Transverse colon (tissue), 4 donors: Measurements from ENCODE around the gene BCL2L13. TPM values are rescaled to one million over a fixed set of nuclear protein-coding genes. Genes with fewer than 3 reads are reported as not detected.

Experiments
- DNase-seq: peaks from one replicate; pipeline ENCODE4 v3.0.0-alpha.2; 2019
- H3K27ac ChIP-seq, 4 donors: fragments of 200-600 bp; sonication (generic); 2 replicates each; pipeline ENCODE4 v1.5.1; 2016 to 2018; ENCODE audit warnings: inconsistent platforms in 4 of 4
- H3K27me3 ChIP-seq: fragments of 200-600 bp; sonication (generic); 2 replicates; pipeline ENCODE4 v1.5.1; 2017; ENCODE audit warnings: inconsistent platforms
- H3K36me3 ChIP-seq, 4 donors: fragments of 200-600 bp; sonication (generic); 2 replicates each; pipeline ENCODE4 v1.5.1; 2017 to 2019; ENCODE audit warnings: inconsistent platforms in 4 of 4
- H3K4me1 ChIP-seq, 4 donors: fragments of 200-600 bp; sonication (generic); 2 replicates each; pipeline ENCODE4 v1.5.1; 2017 to 2020; ENCODE audit warnings: inconsistent platforms in 4 of 4
- H3K4me3 ChIP-seq, 4 donors: fragments of 200-600 bp; sonication (generic); 1 replicate in 1 of 4; 2 replicates in 3 of 4; pipeline versions ENCODE4 v1.5.1 to v1.6.1; 2017 to 2019; ENCODE audit warnings: inconsistent platforms in 4 of 4
- H3K9me3 ChIP-seq, 2 donors: fragments of 200-600 bp; sonication (generic); 2 replicates each; pipeline ENCODE4 v1.5.1; 2017 to 2019; ENCODE audit warnings: inconsistent platforms in 2 of 2
- EP300 ChIP-seq: sonication (generic); formaldehyde crosslinking; IDR thresholded peaks from one replicate; pipeline ENCODE4 v1.6.1; 2017; ENCODE audit warnings: antibody characterized with exemption, low read depth
- POLR2A ChIP-seq: fragments of 450-650 bp; IDR thresholded peaks from one replicate; pipeline ENCODE4 v1.6.1; 2016; ENCODE audit warnings: antibody characterized with exemption, mild to moderate bottlenecking, moderate library complexity
- POLR2AphosphoS5 ChIP-seq, 3 donors: sonication (generic); formaldehyde crosslinking; IDR thresholded peaks; one replicate each; pipeline ENCODE4 v1.6.1; 2016; ENCODE audit warnings: antibody characterized with exemption in 3 of 3
- WGBS, 2 donors: methylation state at CpG; one replicate each; pipeline ENCODE4 v1.1.5; 2018; ENCODE audit warnings: low coverage in 1 of 2; 5-methylcytosine and 5-hydroxymethylcytosine counted together
- in situ Hi-C, 4 donors: fragments of 200-750 bp; cut with MboI; loops; one replicate each; pipeline versions ENCODE4 v1.15.0 to v1.15.1; 2017; ENCODE audit warnings: low sequenced_read_pairs in 3 of 4, low pct_ligation_motif_present in 1 of 4, low pct_unique_long_range_greater_than_20kb in 1 of 4
- intact Hi-C: fragments of 100-400 bp; cut with DNase I; formaldehyde crosslinking; loops from one replicate; pipeline ENCODE4 v1.15.1; 2023; ENCODE audit warnings: low total_unique reads
- total RNA-seq, 4 donors: library from RNA; depleted of rRNA; stranded (reverse); fragments of >200 nt; gene quantifications; one replicate each; pipeline ENCODE4 v1.1.0, GENCODE V29; 2016
- TF ChIP-seq, protein P1 (sequence below), 5 experiments: fragments of 200-600 bp in 3 of 5; fragments of 450-650 bp in 2 of 5; sonication (generic) in 3 of 5; IDR thresholded peaks; 1 replicate in 2 of 5; 2 replicates in 3 of 5; pipeline ENCODE4 v1.5.1; 2016 to 2017; ENCODE audit warnings: antibody characterized with exemption in 5 of 5, inconsistent platforms in 3 of 5, mild to moderate bottlenecking in 2 of 5, moderate library complexity in 1 of 5

Gene BCL2L13
- total RNA-seq, 4 donors from 2014 or later = 44.0 to 115 (median 59.6) TPM

DNA sequence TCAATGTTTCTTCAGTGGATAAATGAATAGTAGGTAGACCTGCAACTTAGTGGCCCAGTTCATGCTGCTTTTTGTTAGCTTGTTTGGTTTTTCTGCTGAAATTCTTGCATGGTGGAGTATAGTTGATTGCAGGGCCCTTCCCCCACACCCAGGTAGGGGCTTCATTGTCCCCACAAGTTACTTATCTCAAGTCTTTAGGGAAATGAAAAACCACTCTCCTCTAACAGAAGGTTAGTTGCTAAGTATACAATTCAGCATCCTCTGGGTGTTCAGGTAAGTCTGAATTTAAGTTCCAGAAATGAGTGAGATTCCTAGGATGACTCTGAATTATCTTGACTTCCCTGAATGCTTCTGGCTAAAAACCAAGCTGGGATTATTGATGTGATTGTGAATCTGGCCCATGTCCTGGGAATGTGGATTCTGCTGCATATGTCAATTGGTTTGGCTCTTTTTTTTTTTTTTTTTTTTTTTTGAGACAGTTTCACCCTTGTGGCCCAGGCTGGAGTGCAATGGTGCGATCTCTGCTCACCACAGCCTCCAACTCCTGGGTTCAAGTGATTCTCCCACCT lies 40.3 kb downstream of the BCL2L13 start:
- TF ChIP-seq, protein P1, sequence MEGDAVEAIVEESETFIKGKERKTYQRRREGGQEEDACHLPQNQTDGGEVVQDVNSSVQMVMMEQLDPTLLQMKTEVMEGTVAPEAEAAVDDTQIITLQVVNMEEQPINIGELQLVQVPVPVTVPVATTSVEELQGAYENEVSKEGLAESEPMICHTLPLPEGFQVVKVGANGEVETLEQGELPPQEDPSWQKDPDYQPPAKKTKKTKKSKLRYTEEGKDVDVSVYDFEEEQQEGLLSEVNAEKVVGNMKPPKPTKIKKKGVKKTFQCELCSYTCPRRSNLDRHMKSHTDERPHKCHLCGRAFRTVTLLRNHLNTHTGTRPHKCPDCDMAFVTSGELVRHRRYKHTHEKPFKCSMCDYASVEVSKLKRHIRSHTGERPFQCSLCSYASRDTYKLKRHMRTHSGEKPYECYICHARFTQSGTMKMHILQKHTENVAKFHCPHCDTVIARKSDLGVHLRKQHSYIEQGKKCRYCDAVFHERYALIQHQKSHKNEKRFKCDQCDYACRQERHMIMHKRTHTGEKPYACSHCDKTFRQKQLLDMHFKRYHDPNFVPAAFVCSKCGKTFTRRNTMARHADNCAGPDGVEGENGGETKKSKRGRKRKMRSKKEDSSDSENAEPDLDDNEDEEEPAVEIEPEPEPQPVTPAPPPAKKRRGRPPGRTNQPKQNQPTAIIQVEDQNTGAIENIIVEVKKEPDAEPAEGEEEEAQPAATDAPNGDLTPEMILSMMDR (IDR thresholded peaks at IDR 0.05) = no peak
- no peak for TF ChIP-seq EP300
- no peak for TF ChIP-seq POLR2A
- TF ChIP-seq POLR2AphosphoS5 (IDR thresholded peaks at IDR 0.05) = no peak
- Histone ChIP-seq H3K27ac (no peak overlapping the region), H3K9me3 (no peaks in the 10 kb centered on the region), H3K4me3 (no peak overlapping the region), H3K36me3 (no peaks in the 10 kb centered on the region), H3K4me1 (no peaks in the 10 kb centered on the region), H3K27me3 (no peaks in the 10 kb centered on the region)
- intact Hi-C loops = no loop called here
- in situ Hi-C loops = no loop called here
- DNase-seq = no peak
- WGBS, 2 donors = 100% methylated on average over 1 of the region's 1 CpG; no CpG with 5 or more reads in 1 of the 2 donors

DNA sequence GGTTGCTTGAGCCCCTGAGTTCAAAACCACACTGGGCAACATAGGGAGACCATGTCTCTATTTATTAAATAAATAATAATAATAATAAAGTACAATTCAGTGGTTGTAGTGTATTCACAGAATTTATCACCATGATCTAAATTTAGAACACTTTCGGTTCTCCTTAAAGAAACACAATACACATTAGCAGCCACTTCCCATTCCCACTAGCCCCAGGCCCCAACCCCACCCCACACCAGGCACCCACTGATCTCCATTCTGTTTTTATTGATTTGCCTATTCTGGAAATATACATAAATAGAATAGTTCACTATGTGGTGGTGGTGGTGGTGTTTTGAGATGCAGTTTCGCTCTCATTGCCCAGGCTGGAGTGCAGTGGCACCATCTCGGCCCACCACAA lies 45.7 kb downstream of the BCL2L13 start:
- no peaks in the 10 kb centered on the region for H3K9me3 ChIP-seq
- peaks cover 0 to 18% (median 0%) of the 10 kb centered on the region in 4 donors for H3K36me3 ChIP-seq
- 86 to 89% methylated on average over 1 to 3 of the region's 3 CpGs for WGBS, 2 donors
- H3K27ac ChIP-seq = no peak overlapping the region
- in situ Hi-C loops (no loop called here), intact Hi-C loops (no loop called here)
- TF ChIP-seq, protein P1 (IDR thresholded peaks at IDR 0.05) = no peak
- TF ChIP-seq EP300 (no peak), POLR2AphosphoS5 (IDR thresholded peaks at IDR 0.05) (no peak)
- DNase-seq = no peak
- H3K4me3 ChIP-seq = no peak overlapping the region
- no peaks in the 10 kb centered on the region for H3K4me1 ChIP-seq
- H3K27me3 ChIP-seq = no peaks in the 10 kb centered on the region

DNA sequence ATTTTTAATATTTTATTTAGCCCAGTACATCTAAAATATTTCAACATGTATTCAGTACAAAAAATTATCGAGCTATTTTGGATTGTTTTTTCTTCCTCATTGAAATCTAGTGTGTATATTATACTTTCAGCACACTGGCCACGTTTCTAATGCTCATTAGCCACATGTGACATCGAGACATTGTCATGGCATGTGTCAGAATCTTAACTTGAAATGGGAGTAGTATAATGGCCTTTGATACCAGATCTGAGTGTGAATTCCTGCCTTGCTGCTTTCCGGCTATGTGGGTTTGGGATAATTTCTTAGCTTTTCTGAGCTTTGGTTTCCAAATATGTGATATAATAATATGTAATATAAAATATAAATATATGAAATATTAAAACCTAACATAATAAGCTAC lies 54.3 kb downstream of the BCL2L13 start:
- intact Hi-C loops = no loop called here
- no peaks in the 10 kb centered on the region for H3K36me3 ChIP-seq
- WGBS, 2 donors = 93 to 94% methylated on average over 4 of the region's 4 CpGs
- no peak overlapping the region for H3K4me3 ChIP-seq
- in situ Hi-C loops = no loop called here
- TF ChIP-seq, protein P1 (IDR thresholded peaks at IDR 0.05) = no peak
- no peak for TF ChIP-seq POLR2AphosphoS5 (IDR thresholded peaks at IDR 0.05)
- TF ChIP-seq POLR2A = no peak
- no peak for TF ChIP-seq EP300
- no peaks in the 10 kb centered on the region for H3K4me1 ChIP-seq
- no peak for DNase-seq
- H3K9me3 ChIP-seq = no peaks in the 10 kb centered on the region
- H3K27ac ChIP-seq = no peak overlapping the region
- H3K27me3 ChIP-seq = no peaks in the 10 kb centered on the region

DNA sequence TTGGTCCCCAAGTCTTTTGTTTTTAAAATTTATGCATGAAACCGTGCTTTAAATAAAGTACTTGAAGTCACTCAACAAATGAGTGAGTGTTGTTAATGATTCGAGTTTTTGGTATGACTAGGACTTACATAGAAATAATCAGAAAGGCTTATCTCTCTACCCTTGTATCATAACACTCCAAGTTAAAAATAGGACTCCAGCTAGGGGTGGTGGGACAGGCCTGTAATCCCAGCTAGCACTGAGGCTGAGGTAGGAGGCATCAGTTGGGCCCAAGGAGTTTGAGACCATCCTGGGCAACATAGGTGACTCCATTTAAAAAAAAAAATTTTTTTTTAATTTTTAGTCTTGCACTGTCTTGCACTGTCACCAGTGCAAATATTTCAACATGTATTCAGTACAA lies 55.6 kb downstream of the BCL2L13 start:
- no peaks in the 10 kb centered on the region for H3K9me3 ChIP-seq
- H3K27me3 ChIP-seq = no peaks in the 10 kb centered on the region
- 83 to 100% methylated on average over 2 of the region's 2 CpGs for WGBS, 2 donors
- intact Hi-C loops = no loop called here
- H3K27ac ChIP-seq = no peak overlapping the region
- DNase-seq = no peak
- H3K36me3 ChIP-seq = no peaks in the 10 kb centered on the region
- in situ Hi-C loops = no loop called here
- H3K4me1 ChIP-seq = no peaks in the 10 kb centered on the region
- TF ChIP-seq POLR2AphosphoS5 (IDR thresholded peaks at IDR 0.05) = no peak
- TF ChIP-seq EP300 = no peak
- TF ChIP-seq, protein P1 (IDR thresholded peaks at IDR 0.05) = no peak
- TF ChIP-seq POLR2A = no peak
- H3K4me3 ChIP-seq = no peak overlapping the region
